Transverse colon (tissue), 1 donor: ENCODE results near the gene MACROH2A1.

Experiments
- EP300 ChIP-seq: sonication (generic); formaldehyde crosslinking; IDR thresholded peaks from one replicate; pipeline ENCODE4 v1.6.1; 2017; ENCODE audit warnings: antibody characterized with exemption, low read depth
- POLR2A ChIP-seq: fragments of 450-650 bp; IDR thresholded peaks from one replicate; pipeline ENCODE4 v1.6.1; 2016; ENCODE audit warnings: antibody characterized with exemption, mild to moderate bottlenecking, moderate library complexity

- no peak for TF ChIP-seq EP300
- no peak for TF ChIP-seq POLR2A
Observed at GRCh38 chr5:135393691-135394090, 5.3 kb downstream of the MACROH2A1 start.
